Body of pancreas (tissue), 4 donors: ENCODE results near the gene MTLN. TPM values are rescaled to one million over a fixed set of nuclear protein-coding genes. Genes with fewer than 3 reads are reported as not detected.

Source experiments
- ATAC-seq: fragments of 150-250 bp; one replicate; pipeline ENCODE4 v1.9.1; 2016
- DNase-seq, 4 donors: peaks; one replicate each; pipeline ENCODE4 v3.0.0-alpha.2; 2019
- H3K27ac ChIP-seq, 4 donors: fragments of 200-600 bp; sonication (generic); 1 replicate in 3 of 4; 2 replicates in 1 of 4; pipeline versions ENCODE4 v1.5.1 to v1.6.1; 2016 to 2019; ENCODE audit warnings: mild to moderate bottlenecking in 1 of 4, mixed read lengths in 1 of 4, moderate library complexity in 1 of 4
- H3K27me3 ChIP-seq, 2 donors: fragments of 200-600 bp; sonication (generic); one replicate each; pipeline ENCODE4 v1.6.0; 2016; ENCODE audit warnings: mild to moderate bottlenecking in 1 of 2
- H3K36me3 ChIP-seq, 2 donors: fragments of 200-600 bp; sonication (generic); replicated peaks in 1 of 2; 2 replicates each; pipeline ENCODE4 v1.5.1; 2016; ENCODE audit warnings: low read depth in 2 of 2; ENCODE audit not compliant: insufficient read depth in 1 of 2
- H3K4me1 ChIP-seq: fragments of 200-600 bp; sonication (generic); one replicate; pipeline ENCODE4 v1.6.0; 2016
- H3K4me3 ChIP-seq, 2 donors: fragments of 200-600 bp; sonication (generic); 1 replicate in 1 of 2; 2 replicates in 1 of 2; pipeline ENCODE4 v1.5.1; 2016 to 2019
- H3K9me3 ChIP-seq, 3 donors: fragments of 200-600 bp; sonication (generic); 1 replicate in 2 of 3; 2 replicates in 1 of 3; pipeline ENCODE4 v1.5.1; 2016
- CTCF ChIP-seq, 7 experiments: fragments of 450-650 bp in 4 of 7; fragments of 200-600 bp in 3 of 7; sonication (generic) in 3 of 7; IDR thresholded peaks; one replicate each; pipeline ENCODE4 v1.5.1; 2016 to 2019; ENCODE audit warnings: antibody characterized with exemption in 7 of 7
- POLR2A ChIP-seq, 3 donors: fragments of 450-650 bp; IDR thresholded peaks; one replicate each; pipeline ENCODE4 v1.6.1; 2016; ENCODE audit warnings: antibody characterized with exemption in 3 of 3, mild to moderate bottlenecking in 2 of 3
- WGBS, 2 donors: methylation state at CpG; one replicate each; pipeline ENCODE4 v1.1.5; 2017; 5-methylcytosine and 5-hydroxymethylcytosine counted together
- intact Hi-C: fragments of 100-400 bp; cut with DNase I; formaldehyde crosslinking; loops from one replicate; pipeline ENCODE4 v1.15.1; 2023
- total RNA-seq, 2 donors: library from RNA; depleted of rRNA; stranded (reverse); fragments of >200 nt; gene quantifications; one replicate each; pipeline ENCODE4 v1.1.0, GENCODE V29; 2016

The MTLN gene
- total RNA-seq, 2 donors from 2014 or later: 28.3 to 121 TPM

- intact Hi-C loops: no loop called here
- Histone ChIP-seq H3K4me1 (no peaks in the 10 kb centered on the region), H3K9me3 (peaks cover 0 to 12% (median 0%) of the 10 kb centered on the region in 3 donors), H3K4me3 (no peak overlapping the region), H3K27ac (no peak overlapping the region), H3K27me3 (no peaks in the 10 kb centered on the region), H3K36me3 (no peaks in the 10 kb centered on the region)
- TF ChIP-seq POLR2A (IDR thresholded peaks at IDR 0.05) (no peak), CTCF (IDR thresholded peaks at IDR 0.05) (no peak)
- ATAC-seq (no peak), DNase-seq (no peak)
Observed at GRCh38 chr2:110180036-110180435, 32.3 kb downstream of the MTLN start.

GRCh38 chr2:110173523-110173922 is 38.8 kb downstream of the MTLN start:
- TF ChIP-seq CTCF (IDR thresholded peaks at IDR 0.05) (no peak), POLR2A (IDR thresholded peaks at IDR 0.05) (no peak)
- Histone ChIP-seq H3K36me3 (no peaks in the 10 kb centered on the region), H3K4me1 (no peaks in the 10 kb centered on the region), H3K27ac (no peak overlapping the region), H3K4me3 (no peak overlapping the region), H3K9me3 (no peaks in the 10 kb centered on the region), H3K27me3 (no peaks in the 10 kb centered on the region)
- no peak for DNase-seq
- 68 to 75% methylated on average over 1 of the region's 1 CpG for WGBS, 2 donors
- no peak for ATAC-seq
- intact Hi-C loops: no loop called here

- Histone ChIP-seq H3K4me3 (no peak overlapping the region), H3K4me1 (no peaks in the 10 kb centered on the region), H3K9me3 (no peaks in the 10 kb centered on the region), H3K27ac (no peak overlapping the region), H3K27me3 (no peaks in the 10 kb centered on the region), H3K36me3 (no peaks in the 10 kb centered on the region)
- intact Hi-C loops: no loop called here
- 88 to 93% methylated on average over 6 of the region's 6 CpGs for WGBS, 2 donors
- DNase-seq (no peak), ATAC-seq (no peak)
- TF ChIP-seq POLR2A (IDR thresholded peaks at IDR 0.05) (no peak), CTCF (IDR thresholded peaks at IDR 0.05) (no peak)
Observed at GRCh38 chr2:110172506-110172905, 39.8 kb downstream of the MTLN start.

- WGBS, 2 donors: 73 to 85% methylated on average over 3 of the region's 3 CpGs
- H3K27me3 ChIP-seq: no peaks in the 10 kb centered on the region
- H3K4me3 ChIP-seq: no peak overlapping the region
- ATAC-seq (no peak), DNase-seq (no peak)
- TF ChIP-seq CTCF (IDR thresholded peaks at IDR 0.05): no peak
- no peak for TF ChIP-seq POLR2A (IDR thresholded peaks at IDR 0.05)
- no peak overlapping the region for H3K27ac ChIP-seq
- no peaks in the 10 kb centered on the region for H3K9me3 ChIP-seq
- H3K36me3 ChIP-seq: no peaks in the 10 kb centered on the region
- intact Hi-C loops: no loop called here
- no peaks in the 10 kb centered on the region for H3K4me1 ChIP-seq
Observed at GRCh38 chr2:110170102-110170501, 42.2 kb downstream of the MTLN start.

GRCh38 chr2:110167326-110168000 is 44.9 kb downstream of the MTLN start:
- 60 to 65% methylated on average over 5 of the region's 5 CpGs for WGBS, 2 donors

More at GRCh38 chr2:110167326-110168000, 44.9 kb downstream of the MTLN start:
- H3K9me3 ChIP-seq: no peaks in the 10 kb centered on the region
- intact Hi-C loops: no loop called here
- no peak overlapping the region for H3K4me3 ChIP-seq
- no peaks in the 10 kb centered on the region for H3K36me3 ChIP-seq
- TF ChIP-seq POLR2A (IDR thresholded peaks at IDR 0.05) (no peak), CTCF (IDR thresholded peaks at IDR 0.05) (no peak)
- H3K27ac ChIP-seq: no peak overlapping the region
- no peaks in the 10 kb centered on the region for H3K4me1 ChIP-seq
- ATAC-seq: no peak
- DNase-seq: no peak
- no peaks in the 10 kb centered on the region for H3K27me3 ChIP-seq
